GM18861 (cell line): Measurements from ENCODE around the gene LSAMP.
"Not testable (repeated sequence)": the region's sequence is repeated elsewhere in the genome, so short reads cannot be mapped to it uniquely, and the experiment has no call there.

Experiments
- ATAC-seq: cut with Tn5 transposase; IDR thresholded peaks from one replicate; pipeline ENCODE4 v1.9.1; 2021; ENCODE audit not compliant: unreplicated experiment

LSAMP gene

DNA sequence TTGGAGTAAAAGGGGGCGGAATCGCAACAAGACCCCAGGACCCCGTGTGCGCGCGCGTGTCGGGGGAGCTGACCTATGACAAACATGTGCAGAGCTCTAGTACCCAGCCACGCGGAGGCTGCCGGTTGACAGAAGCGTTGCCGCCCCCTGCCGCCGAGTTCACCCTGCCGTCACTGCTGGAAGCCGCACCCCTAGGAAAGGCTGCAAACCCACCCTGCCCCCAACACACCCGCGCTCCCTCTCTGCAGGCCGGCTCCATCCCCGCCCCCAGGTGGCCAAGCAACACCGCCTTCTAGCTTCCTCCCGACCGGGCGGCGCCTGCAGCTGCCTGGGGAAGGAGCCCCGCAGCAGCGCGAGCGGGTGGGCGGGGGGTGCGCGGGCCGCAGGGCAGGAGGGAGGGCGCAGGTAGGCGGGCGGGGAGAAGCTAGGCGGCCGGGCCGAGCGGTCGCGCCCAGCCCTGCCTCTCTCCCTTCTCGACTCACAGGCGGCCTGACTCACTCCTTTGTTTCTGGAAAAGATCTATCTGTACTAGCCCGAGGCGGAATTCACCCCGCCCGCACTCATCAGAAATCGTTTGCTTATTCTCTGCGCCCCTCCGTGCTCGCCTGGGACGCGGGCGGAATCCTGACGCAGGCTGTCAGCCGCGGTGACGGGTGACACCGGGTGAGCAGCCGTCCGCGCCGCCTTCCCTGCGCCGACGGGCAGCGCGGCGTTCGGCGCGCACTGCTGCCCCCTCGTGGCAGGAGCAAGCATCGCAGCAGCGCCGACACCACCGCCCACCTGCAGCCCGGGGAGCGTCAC, 661.1 kb downstream of the LSAMP start:
- peak; percentile 78 for ATAC-seq

DNA sequence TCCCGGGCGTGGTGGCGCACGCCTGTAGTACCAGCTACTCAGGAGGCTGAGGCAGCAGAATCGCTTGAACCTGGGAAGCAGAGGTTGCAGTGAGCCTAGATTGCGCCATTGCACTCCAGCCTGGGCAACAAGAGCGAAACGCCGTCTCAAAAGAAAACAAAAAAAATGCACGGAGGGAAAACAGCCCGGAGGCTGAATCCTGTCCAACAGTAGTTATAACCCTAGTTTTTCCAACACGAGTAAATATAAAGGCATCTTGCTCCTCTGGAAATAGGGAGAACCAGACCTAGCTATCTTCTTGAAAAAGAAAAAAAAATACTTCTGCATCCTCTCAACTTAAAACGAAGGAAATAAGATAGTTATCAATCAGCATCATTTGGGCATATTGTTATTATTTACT, 661.9 kb downstream of the LSAMP start:
- not testable (repeated sequence) for ATAC-seq

DNA sequence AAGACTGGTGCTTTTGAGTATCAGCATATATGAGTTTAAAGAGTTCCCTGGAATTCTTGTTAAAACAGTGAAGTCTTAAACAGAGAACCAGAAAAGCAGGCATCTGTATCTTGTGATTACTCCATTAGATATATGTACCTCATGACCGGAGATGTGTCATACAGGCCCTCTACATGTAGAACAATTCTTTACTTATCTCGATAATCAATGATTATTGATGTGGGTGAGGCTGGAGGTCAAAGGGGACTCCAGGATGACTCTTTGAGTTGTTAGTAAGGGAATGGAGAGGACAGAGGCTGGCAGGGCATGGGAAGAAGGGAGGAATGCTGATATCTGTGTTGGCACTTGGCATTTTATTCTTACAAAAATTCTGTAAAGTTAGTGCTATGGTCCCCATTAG, 666.3 kb downstream of the LSAMP start:
- ATAC-seq: no peak

DNA sequence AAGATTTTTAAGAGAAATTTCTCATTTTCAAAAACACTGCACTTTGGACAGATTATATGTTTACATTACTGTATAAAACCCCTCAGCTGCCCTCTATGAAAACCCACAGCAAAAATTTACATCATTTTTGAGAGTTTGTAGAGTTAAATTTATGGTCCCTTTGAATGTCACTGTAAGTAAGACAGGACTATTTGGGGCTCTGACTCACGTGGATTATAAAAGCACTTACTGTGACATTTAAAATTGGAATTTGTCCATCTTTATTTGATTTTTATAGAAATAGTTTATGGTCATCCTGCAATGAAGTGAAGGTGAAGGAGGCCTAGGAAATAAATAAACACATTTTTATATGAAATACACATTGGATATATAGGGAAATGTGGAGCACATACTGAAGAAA, 672.3 kb downstream of the LSAMP start:
- ATAC-seq: no peak

DNA sequence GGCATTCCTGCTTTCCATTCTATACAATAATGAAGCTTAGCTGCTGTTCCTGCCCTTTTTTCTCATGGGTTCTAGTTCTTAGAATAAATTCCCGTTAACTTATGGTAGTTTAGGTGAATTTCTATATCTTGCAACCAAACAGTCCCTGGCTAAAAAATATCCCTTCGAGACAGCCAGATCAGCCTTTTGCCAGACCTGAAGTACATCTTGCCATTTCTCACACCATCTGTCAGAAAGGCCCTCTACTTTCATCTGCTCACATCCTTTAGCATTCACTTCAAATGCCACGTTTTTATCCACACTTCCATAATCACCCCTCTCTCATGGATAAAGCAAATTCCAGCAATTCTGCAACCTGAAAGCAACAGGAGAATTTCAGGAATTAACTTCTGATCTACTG, 676.6 kb downstream of the LSAMP start:
- ATAC-seq: no peak

DNA sequence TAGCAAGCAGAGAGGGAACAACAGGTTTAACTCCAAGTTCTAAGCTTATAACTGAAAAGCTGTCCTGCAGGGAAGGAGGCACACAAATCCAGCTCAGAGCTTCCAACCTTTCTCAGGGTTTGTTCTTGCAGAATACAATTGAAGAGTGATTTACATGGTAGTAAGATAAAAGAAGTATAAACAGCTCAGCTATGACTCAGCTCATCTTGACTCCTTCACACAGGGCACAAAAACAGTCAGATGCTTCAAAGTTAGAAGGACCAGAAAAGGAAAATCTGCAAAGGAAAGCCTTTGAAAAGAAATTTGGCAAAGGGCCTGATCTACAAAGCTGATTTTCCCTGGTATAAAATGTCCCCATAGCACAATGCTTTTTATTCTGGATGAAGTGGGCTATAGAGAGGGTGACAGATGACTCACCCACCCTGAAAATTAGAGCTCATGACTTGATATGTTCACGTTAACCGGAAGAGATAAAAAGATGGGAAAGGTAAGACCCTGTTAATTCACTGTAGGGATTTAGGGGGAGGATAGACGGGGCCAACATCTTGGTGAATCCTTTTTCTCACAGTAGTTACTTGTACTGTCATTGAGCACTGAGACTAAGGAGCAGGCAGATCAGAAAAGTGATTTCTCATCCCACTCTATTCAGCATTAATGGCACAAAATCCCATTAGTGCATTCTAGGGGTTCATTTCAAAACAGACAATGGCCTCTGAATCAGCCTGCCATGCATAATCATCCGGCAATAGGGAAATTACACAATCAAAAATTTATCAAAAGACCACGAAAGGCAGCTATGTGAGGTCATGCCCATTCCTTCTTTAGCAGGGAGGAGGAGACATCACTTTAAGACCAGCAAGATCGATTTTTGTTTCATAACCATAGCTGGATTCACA, 678.5 kb downstream of the LSAMP start:
- ATAC-seq: no peak

- no peak for ATAC-seq
These were observed 683.4 kb downstream of the LSAMP start for GRCh38 chr3:115761927-115762305.

DNA sequence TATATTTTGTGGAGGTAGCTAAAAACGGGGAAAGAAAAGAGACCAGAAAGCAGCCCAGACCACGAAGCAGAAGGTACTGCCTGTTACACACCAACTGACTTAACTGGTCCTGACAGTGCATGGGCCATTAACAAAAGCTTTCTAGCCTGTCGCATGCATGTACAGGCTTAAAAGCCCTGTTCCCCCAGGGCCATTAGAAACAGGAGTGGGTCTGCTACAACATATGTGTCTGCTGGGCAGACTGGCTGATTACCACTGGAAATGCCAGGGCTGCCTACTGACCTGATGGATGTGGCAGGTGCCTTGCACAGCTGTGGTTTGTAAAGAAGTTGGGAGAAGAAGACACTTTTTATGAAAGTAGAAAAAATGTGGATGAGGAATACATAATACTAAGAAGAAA, 684.6 kb downstream of the LSAMP start:
- ATAC-seq: no peak

- no peak for ATAC-seq
These were observed 687.1 kb downstream of the LSAMP start for GRCh38 chr3:115758076-115758763.

DNA sequence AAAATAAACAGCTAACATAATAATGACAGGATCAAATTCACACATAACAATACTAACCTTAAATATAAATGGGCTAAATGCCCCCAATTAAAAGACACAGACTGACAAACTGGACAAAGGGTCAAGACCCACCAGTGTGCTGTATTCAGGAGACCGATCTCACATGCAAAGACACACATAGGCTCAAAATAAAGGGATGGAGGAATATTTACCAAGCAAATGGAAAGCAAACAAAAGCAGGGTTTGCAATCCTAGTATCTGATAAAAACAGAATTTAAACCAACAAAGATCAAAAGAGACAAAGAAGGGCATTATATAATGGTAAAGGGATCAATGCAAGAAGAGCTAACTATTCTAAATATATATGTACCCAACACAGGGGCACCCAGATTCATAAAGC, 692.3 kb downstream of the LSAMP start:
- ATAC-seq: not testable (repeated sequence)
